HG03097 (cell line): ENCODE results near the gene FMO4.
"Not testable (repeated sequence)": the region's sequence is repeated elsewhere in the genome, so short reads cannot be mapped to it uniquely, and the experiment has no call there.

ENCODE experiments used
- ATAC-seq: cut with Tn5 transposase; IDR thresholded peaks from one replicate; pipeline ENCODE4 v1.9.1; 2021; ENCODE audit not compliant: unreplicated experiment, low FRiP score

Gene FMO4

GRCh38 chr1:171329251-171329650 lies 15.3 kb downstream of the FMO4 start:
- no peak for ATAC-seq

- ATAC-seq, result no peak
Measured at GRCh38 chr1:171334024-171334640, 20.1 kb downstream of the FMO4 start.

GRCh38 chr1:171335964-171336363 lies 22.0 kb downstream of the FMO4 start:
- no peak for ATAC-seq

GRCh38 chr1:171339345-171339744 lies 25.4 kb downstream of the FMO4 start:
- ATAC-seq, result not testable (repeated sequence)

GRCh38 chr1:171343727-171344472 lies 29.9 kb downstream of the FMO4 start:
- no peak for ATAC-seq

GRCh38 chr1:171344473-171344820 lies 30.5 kb downstream of the FMO4 start:
- no peak for ATAC-seq

GRCh38 chr1:171345536-171345935 lies 31.6 kb downstream of the FMO4 start:
- no peak for ATAC-seq

GRCh38 chr1:171346881-171347280 lies 32.9 kb downstream of the FMO4 start:
- ATAC-seq, result no peak

GRCh38 chr1:171350594-171350993 lies 36.6 kb downstream of the FMO4 start:
- no peak for ATAC-seq

- ATAC-seq, result no peak
Measured at GRCh38 chr1:171351961-171352360, 38.0 kb downstream of the FMO4 start.

GRCh38 chr1:171352554-171352953 lies 38.6 kb downstream of the FMO4 start:
- ATAC-seq, result no peak

GRCh38 chr1:171355727-171356126 lies 41.7 kb downstream of the FMO4 start:
- ATAC-seq, result no peak

- ATAC-seq, result no peak
Measured at GRCh38 chr1:171357179-171357578, 43.2 kb downstream of the FMO4 start.

GRCh38 chr1:171359355-171359648 lies 45.3 kb downstream of the FMO4 start:
- not testable (repeated sequence) for ATAC-seq

GRCh38 chr1:171359731-171360527 lies 45.9 kb downstream of the FMO4 start:
- not testable (repeated sequence) for ATAC-seq

GRCh38 chr1:171366085-171366484 lies 52.1 kb downstream of the FMO4 start:
- no peak for ATAC-seq

- ATAC-seq, result no peak
Measured at GRCh38 chr1:171366816-171367215, 52.8 kb downstream of the FMO4 start.

GRCh38 chr1:171367436-171367835 lies 53.5 kb downstream of the FMO4 start:
- ATAC-seq, result no peak

GRCh38 chr1:171372418-171373084 lies 58.6 kb downstream of the FMO4 start:
- ATAC-seq, result no peak

GRCh38 chr1:171373357-171374122 lies 59.6 kb downstream of the FMO4 start:
- not testable (repeated sequence) for ATAC-seq
